Fibroblast of skin of back (primary cell): Measurements from ENCODE around the gene CBX2.

Source experiments
- DNase-seq: peaks from one replicate; pipeline ENCODE4 v3.0.0-alpha.2; 2013

CBX2 gene

DNA sequence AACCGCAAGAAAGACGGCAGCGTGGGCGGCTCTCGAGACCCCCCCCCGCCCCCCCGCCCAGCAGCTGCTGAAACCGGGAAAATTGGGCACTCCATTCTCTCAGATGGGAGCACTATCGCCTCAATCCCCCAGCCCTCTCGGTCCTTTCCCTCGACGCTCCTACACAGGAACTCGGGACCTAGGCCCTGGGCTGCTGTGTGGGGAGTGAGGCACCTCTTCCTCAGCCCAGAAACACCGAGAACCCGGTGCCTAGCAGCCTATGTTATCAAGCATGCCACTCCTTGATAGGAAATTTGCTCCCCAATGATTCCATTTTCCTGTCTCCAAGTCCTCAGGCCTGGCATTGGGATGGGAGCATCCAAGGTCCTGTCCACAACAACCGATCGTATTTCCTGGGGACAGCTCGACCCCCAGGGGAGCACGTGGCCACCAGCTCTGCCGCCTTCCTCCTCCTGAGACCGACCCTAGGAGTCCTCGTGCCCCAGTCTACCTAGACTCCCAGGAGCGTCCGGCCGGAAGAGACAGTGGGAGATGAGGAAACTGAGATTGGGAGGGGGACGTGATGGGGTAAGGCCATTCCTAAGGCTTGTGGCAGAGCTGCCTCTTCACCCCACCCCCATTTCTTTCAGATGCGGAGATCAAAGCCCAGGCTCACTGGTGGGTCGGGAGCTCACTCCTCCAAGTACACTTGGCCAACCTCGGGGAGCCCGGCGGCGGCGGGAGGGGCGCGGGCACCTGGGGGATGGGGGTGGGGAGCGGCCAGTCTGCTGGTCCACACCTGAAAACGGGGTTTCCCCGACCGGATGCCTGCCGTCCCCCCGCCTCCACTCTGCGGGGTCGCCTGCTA lies 36.4 kb downstream of the CBX2 start:
- no peak for DNase-seq

DNA sequence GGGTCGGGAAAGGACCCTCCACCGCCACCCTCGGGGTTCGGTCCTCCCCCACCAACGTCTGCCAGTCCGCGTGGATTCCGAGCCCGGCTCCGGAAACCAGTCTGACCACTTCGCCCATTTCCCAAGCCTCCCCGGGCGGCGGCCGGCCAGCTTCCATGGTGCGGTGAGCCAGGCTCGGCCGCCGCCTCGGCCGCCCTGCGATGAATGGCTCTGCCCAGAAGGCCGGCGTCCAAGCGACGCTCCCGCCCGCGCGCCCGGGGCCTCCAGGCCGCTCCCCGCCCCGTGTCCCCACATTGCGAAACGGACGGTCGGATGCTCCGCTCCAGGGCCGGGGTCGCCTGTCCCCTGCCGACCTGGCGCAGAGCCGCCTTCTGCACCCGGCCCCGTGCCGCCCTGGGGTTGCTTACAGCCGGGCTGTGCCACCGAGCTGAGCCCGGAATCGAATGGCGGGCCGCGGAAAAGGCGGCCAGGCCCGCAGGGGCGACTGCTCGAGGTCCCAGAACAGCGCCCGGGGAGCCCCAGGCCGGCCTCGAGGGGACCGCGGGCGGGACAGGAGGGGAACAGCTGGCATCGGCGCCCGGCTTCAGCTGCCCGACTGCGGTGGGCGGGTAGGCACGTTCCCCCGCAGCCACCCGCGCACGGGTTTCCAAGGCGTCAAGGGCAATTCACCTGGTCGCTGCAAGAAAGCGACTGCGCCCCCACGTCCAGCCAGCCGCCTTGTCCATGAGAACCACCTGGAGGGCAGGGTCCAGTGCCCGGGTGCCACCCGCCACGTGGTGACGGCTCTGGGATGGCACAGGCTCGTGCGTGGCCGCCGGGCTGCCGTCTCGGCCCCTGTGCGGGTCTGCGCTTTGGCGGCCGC lies 37.3 kb downstream of the CBX2 start:
- no peak for DNase-seq

DNA sequence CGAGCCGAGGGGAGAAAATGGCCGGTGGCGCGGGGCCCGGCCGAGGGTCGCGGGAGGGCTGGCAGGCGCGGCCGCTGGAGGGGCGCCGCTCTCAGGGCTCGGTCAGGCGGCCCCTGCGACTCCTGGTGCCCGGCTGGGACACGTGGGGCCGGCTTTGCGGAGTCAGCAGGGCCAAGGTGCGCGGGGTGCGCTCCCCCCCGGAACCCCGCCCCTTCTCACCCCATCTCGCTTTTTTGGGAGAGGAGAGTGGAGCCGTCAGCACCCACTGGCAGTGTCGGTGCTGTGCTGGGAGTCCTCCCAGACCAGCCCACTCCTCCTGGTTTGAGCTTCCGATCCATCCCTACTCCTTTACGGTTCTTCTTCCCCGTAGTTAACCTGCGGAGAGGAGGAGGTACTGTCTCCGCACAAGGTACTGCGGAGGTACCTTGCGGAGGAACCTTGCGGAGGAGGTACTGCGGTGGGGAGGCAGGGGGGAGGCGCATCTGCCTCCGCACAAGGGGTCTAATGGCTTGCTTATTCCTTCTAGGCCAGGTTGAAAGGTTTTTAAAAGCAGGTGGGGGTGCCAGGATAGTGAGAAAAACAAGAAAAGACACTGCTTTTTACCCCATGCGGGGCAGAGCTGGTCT lies 38.0 kb downstream of the CBX2 start:
- DNase-seq = no peak

DNA sequence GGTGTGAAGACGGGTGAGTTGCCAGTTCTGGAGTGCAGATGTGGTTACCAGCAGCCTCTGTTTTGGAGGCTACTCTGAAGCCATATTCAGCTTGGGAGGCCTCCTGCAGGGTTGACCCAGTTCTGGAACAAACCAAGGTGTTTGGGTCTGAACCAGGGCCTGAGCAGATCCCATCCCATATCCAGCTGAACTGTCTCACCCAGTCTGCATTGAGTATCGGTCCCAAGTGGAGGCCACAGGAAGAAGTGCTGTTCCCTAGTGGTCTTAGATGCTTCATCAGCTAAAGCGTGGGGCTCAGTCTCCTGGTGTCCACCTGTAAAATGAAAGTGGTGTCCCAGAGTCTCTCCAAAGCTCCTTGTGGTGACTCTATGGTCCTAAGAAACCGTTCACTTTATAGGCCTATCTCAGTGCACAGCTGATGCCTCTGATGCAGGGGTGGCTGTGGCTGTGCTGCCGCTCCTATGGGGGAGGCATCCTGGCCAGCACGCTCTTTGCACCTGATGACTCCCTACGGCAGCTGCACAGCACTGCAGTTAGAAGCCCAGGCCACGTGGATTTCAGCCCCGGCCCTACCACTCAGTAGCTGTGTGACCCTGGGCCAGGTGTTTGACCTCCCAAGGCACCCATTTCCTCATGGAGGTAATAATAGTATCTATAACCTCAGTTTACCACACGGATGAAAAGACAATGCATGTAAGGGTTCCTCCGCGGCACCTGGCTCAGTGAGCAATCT lies 40.2 kb downstream of the CBX2 start:
- DNase-seq = no peak

DNA sequence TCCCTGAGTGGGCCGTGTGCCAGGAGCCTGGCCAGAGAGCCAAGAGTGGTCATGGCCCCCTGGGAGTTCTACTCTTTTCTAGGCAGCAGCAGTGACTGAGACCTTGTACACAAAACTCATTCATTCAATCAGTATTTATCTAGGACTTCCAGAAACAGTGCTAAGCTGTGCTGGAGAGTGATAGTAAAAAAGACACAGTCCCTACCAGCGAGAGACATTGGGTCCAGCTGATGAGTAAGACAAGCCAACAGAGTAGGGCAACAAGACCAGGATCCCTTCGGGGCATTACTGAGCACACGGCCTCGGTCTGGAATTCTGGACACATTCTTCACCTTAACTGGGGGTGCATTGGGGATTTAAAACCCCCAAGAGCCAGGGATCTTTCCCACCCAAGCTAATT lies 41.1 kb downstream of the CBX2 start:
- DNase-seq = no peak

DNA sequence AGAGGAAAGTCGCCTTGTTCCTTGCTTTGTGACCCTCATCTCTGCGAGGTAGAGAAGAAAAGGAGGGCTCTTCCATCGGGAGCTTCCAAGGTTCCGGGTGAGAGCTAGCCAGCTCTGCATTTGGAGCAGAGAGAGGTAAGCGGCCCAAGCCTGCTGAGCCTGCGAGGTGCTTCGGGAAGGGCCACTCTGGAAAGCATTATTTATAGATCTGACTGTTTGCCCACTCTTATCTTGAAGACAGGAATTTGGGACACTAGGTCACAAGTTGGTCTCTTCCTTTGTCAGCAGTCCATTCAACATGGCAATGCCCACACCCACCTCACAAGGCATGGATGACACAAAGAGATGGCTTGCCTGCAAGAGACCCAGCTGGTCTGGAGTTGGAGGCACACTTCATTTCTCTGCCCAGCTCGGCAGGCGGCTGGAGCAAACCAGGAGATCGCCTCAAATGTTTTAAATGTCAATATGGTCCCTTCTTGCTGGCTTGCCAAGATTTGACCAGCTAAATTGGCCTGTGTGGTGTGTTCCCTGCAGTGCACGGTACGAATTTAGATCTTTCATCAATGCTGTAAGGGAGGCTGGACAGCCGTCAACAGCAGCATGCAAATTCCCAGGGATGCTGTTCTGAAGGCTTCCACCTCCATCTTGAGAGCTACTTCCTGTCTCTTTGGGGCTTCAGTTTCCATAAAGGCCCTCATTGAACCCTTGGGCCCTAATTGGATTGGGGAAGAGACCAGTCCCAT lies 41.8 kb downstream of the CBX2 start:
- no peak for DNase-seq

DNA sequence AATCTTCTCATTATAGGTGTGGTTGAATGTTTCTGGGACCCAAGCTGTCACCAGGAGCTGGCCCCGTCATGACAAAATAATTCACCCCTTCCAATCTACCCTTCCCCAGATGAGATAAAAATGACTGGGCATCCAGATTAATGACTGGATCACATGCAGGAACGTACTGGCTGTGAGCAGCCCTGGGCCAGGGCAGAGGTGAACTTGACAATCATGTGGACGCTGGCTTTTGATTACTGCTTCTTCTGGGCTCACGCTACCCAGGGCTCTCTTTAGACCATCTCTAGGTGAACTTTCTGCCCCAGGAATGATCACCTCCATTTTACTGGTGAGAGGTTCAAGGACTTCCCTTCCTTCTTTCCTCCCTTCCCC lies 43.0 kb downstream of the CBX2 start:
- DNase-seq = no peak

DNA sequence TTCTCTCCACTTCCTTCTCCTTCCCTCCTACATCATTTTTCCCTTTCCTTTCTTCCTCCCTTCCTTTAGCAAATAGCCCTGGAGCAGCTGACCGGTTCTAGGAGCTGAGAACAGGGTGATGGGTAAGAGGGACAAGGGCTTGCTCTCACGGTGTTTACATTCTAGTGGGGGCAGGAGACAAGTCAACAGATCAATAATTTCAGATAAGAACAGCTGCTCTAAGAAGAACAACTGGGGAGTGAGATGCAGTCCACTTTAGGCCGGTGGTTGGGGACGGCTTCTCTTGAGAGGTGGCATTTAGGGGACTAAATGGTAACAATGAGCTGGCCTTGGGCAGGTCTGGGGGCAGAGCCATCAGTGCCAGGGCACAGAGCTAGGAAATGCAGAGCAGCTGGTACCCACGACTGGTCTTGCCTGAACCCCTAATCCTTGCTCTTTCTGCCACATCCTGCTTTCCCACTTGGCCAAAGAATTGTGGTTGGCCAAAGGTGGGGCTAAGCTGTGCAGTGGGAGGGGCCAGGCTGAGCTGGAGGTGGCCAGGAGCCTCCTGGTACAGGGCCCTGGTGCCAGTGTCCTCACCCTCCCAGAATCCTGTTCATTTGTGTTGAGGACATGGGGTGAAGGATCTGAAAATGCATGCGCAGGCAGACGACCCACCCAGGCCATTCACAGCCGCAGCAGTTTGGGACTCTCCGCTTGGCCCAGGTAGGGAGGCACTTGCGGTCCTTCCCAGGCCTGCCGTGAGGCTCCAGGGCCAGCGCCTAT lies 43.6 kb downstream of the CBX2 start:
- DNase-seq = no peak

DNA sequence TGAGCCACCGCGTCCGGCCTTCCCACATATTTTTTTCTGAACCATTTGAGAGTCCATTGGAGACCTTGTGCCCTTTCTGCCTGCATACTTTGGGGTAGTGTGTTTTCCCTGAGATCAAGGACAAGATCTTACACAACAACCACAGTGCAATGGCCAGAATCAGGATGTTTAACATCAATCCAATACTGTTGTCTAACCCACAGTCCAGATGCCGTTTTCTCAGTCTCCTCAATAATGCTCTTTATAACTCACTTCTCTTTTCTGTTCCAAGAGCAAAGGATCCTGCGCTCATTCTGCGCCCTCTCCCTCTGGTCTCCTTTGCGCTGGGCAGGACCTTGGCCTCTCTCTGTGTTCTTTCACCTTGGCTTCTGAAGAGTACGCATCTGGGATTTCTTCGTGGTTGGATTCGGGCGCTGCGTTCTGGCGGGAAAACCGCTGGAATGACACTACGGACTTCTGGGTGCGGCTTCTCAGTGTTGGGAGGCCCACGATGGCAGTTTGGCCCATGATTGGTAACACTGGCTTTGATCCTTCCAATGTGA lies 44.7 kb downstream of the CBX2 start:
- DNase-seq = no peak

DNA sequence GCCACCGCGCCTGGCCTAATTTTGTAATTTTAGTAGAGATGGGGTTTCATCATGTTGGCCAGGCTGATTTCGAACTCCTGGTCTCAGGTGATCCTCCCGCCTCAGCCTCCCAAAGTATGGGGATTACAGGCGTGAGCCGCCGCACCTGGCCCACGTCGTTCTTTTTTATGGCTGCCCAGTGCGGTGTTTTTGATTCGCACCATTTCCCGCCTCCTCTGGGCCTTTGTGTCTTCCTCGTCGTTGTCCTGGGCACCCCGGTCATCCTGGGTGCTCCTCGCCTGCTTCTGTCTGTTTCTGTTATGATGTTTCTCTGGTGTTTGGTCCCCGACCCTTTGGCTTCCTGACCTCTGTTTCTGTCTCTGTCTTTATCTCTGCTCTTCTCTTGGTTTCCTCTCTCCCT lies 46.3 kb downstream of the CBX2 start:
- DNase-seq = no peak

DNA sequence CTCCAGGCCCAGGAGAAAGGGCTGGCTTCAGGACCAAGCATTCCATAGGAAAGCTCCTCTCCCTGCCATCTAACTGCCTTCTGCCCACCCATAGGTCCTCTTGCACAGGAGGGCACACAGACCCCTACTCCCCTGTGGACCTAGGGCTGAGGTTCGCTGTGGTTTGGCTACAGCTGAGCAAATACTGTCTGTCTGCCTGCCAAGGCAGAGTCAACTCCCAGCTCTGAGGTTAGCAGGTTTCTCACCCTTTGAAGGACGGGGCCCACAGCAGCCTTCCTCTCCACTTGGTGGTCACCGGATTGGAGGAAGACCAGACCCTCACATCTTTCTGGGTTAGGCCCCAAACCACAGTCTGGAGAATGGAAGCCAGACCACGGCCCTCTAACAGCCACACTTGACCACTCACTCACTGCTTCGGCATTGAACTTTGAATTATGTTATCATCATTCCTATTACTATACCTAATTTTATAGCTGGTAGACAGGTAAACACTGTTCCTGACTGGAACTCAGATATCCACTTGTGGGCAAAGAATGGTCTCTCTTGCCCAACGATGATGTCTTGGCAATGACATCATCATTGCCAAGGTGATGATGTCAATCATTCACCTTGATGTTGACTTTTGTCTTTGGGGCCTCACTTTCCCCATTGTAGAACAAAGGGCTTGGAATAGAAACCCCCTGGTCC lies 47.1 kb downstream of the CBX2 start:
- DNase-seq = no peak

DNA sequence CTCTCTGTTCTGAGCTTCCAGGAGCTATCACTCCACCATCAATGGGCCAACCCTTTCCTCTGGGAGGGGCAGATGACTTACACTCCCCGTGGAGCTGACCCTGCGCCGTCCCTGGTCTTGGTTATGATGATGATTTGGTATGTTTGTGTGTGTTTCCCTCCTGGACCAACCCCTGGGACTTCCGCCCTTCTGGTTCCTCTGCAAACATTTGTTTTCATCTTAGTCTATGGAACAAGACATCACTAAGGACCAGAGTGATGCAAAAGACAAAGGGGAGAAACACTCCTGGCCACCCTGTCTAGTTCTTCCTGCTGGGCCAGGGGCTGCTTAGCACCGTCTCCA lies 47.6 kb downstream of the CBX2 start:
- DNase-seq = no peak

DNA sequence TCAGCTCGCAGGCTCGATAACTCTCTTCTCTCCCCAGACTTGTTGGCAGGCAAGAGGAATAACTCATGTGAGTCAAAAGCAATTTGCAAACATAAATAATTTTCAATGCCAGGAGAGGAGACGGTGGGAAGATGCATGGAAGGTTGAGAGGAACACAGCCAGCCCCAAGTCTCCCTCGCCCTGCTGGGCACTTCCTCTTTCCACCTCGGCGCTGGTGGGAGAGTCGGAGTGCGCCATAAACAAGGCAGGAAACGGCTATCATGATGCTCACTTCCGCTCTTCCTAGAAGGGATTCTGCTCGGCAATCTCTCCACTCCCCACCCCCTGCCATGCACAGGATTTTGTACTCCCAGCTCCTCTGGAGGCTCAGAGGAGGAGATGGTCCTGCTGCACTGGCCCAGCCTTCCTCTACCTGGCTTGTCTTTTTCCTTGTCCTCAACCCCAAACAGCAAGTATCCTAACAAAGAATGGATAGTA lies 48.3 kb downstream of the CBX2 start:
- DNase-seq = peak; percentile 34

DNA sequence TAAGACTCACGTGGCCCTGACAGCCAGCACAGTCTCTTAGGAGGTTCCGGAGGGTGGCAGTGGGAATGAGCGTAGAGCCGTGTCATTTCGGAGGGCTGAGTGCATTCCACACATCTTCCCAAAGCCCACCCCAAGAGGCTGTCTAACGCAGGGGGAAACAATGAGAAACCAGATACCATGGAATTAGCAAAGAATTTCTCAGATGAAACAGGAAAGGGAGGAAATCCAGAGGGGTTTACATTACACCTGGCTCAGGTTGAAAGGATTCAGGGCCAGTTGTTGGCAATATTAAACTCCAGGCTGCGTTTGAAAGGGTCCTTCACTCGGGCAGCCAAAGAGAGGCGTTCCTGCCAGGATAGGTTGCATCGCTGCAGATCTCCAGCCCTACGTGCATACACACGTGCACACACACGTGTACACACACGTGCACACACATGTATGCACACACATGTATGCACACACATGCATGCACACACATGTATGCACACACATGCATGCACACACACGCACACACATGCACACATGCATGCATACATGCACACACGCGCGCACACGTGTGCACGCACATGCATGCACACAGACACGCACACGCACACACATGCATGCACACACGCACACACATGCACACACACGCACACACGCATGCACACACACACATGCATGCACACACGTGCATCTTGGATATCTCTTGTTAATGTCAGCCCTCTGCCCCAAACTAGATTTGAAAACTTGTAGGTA lies 49.1 kb downstream of the CBX2 start:
- no peak for DNase-seq

DNA sequence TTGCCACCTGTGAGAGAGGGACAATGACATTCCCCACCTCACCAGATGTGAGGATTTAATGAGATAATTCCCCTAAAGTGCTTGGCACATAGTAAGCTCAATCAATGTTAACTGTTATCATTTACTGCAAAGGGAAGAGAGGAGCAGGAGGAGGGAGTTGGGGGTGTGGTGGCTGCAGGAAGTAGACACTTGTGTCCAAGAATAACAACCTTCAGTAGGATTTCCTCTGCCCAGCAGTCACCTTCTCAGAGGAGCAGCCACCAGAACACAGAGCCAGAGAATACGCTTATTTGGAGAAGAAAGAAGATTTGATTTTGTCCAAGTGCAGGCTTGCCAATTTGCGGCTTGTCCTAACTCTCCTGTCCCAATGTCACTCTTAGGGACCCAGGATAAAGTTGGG lies 51.1 kb downstream of the CBX2 start:
- no peak for DNase-seq

DNA sequence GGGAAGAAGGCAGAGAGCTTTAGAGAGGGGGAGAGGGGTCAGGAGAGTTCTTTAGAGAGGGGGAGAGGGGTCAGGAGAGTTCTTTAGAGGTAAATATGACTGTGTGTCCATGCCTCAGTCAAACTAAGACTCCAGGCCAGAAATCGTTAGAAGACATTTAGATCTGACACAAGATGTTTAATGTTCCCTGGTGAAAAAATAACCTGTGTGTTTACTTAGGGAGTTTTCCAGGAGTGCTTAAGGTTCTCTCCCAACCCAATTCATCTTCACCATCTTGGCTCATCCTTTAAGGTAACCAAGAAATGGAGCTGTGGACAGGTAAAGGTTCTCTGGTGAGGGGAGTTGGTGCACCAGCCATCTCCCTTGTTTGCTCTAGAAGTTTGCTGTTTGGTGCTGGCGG lies 51.5 kb downstream of the CBX2 start:
- no peak for DNase-seq

DNA sequence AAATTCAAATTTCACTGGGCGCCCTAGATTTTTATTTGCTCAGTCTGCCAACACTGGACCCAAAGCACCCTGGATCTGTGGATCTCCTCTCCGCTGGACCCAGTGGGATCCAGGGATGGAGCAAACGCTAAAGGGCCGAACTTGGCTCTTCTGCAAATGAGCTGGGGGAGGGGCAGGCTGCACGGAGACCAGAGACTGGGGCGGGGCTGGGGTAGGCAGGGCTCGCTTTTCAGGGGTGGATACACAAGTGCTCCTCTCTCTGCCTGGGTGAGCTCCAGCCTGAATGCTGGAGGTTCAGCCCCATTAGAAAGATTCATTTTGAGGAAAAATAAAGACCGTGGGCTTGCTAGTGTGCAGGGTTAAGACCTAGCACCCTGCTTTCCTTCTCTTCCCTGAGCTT lies 52.4 kb downstream of the CBX2 start:
- DNase-seq = no peak

DNA sequence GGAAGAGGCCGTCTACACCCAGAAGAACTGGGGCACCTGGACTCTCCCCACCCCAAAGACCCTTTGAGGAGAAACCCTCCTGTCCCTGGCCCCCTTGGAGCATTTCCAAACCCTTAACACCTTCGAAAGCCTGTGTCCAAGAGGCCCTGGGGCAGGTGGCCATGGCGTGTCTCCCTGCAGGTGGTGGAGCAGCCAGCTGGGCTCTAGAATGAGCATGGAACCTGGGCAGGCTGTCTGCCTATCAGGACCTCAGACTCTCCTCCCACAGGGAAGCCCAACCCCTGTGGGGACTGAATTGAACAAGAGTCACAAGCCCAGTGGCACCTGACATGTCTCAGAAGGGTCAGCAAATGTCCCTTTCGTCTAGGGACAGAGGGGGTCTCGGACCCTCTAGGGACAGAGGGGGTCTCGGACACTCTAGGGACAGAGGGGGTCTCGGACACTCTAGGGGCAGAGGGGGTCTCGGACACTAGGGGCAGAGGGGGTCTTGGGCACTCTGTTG lies 52.9 kb downstream of the CBX2 start:
- no peak for DNase-seq
